ENCODE results near the gene RPL39.

The RPL39 gene

GRCh38 chrX:119745283-119745848 lies 46.1 kb downstream of the RPL39 start (continued):
- no peak for TF ChIP-seq PPARA (CRISPR knock-in tag; IDR thresholded peaks at IDR 0.05; ENCODE audit: borderline replicate concordance)
- TF ChIP-seq ZNF8 (CRISPR knock-in tag; IDR thresholded peaks at IDR 0.05), result no peak
- no peak for TF ChIP-seq SNAI2 (CRISPR knock-in tag; IDR thresholded peaks at IDR 0.05)
- TF ChIP-seq ZC3H10 (CRISPR knock-in tag; IDR thresholded peaks at IDR 0.05), result no peak
- TF ChIP-seq ARNTL (CRISPR knock-in tag; IDR thresholded peaks at IDR 0.05; ENCODE audit: borderline replicate concordance, low read depth), result no peak
- no peak for TF ChIP-seq PATZ1 (CRISPR knock-in tag; IDR thresholded peaks at IDR 0.05; ENCODE audit: borderline replicate concordance)

- ATAC-seq, result no peak
- TF ChIP-seq GLIS3 (CRISPR knock-in tag; IDR thresholded peaks at IDR 0.05) (no peak), ZFP3 (CRISPR knock-in tag; IDR thresholded peaks at IDR 0.05) (no peak), TSHZ2 (CRISPR knock-in tag; IDR thresholded peaks at IDR 0.05) (no peak), OSR1 (CRISPR knock-in tag; IDR thresholded peaks at IDR 0.05) (no peak), CREB5 (CRISPR knock-in tag; IDR thresholded peaks at IDR 0.05; ENCODE audit: low read depth) (no peak), PATZ1 (CRISPR knock-in tag; IDR thresholded peaks at IDR 0.05; ENCODE audit: borderline replicate concordance) (no peak), TOX (CRISPR knock-in tag; IDR thresholded peaks at IDR 0.05; ENCODE audit: borderline replicate concordance) (no peak), SNAI2 (CRISPR knock-in tag; IDR thresholded peaks at IDR 0.05) (no peak), ISL1 (CRISPR knock-in tag; IDR thresholded peaks at IDR 0.05) (no peak), RARB (CRISPR knock-in tag; IDR thresholded peaks at IDR 0.05) (no peak), TCF4 (CRISPR knock-in tag; IDR thresholded peaks at IDR 0.05; ENCODE audit: borderline replicate concordance) (no peak), ZFP30 (CRISPR knock-in tag; IDR thresholded peaks at IDR 0.05) (no peak), PPARA (CRISPR knock-in tag; IDR thresholded peaks at IDR 0.05; ENCODE audit: borderline replicate concordance) (no peak), BACH2 (CRISPR knock-in tag; IDR thresholded peaks at IDR 0.05; ENCODE audit: borderline replicate concordance) (no peak), ZNF70 (CRISPR knock-in tag; IDR thresholded peaks at IDR 0.05) (no peak), CSDC2 (CRISPR knock-in tag; IDR thresholded peaks at IDR 0.05) (no peak), ESRRG (CRISPR knock-in tag; IDR thresholded peaks at IDR 0.05) (no peak)
These were observed 52.7 kb downstream of the RPL39 start for GRCh38 chrX:119738742-119739141.

Data from SK-N-SH treated with all-trans-retinoic acid at 6 μM for 48 hours (cell line).